Skin epidermis (tissue), 12 donors: ENCODE data around the gene SLC24A3.

Source experiments
- H3K27ac ChIP-seq, 21 experiments: fragments of 200-600 bp; sonication (generic) in 11 of 21; one replicate each; pipeline ENCODE4 v1.5.0; 2020; ENCODE audit warnings: mild to moderate bottlenecking in 3 of 21, inconsistent platforms in 2 of 21, moderate library complexity in 2 of 21
- H3K4me3 ChIP-seq, 7 experiments: fragments of 200-600 bp; sonication (generic) in 2 of 7; one replicate each; pipeline ENCODE4 v1.5.0; 2020; ENCODE audit warnings: inconsistent platforms in 2 of 7, mild to moderate bottlenecking in 2 of 7, moderate library complexity in 1 of 7

SLC24A3 gene

GRCh38 chr20:19594896-19595295 lies 382.5 kb downstream of the SLC24A3 start:
- H3K4me3 ChIP-seq = no peak overlapping the region
- H3K27ac ChIP-seq = no peak overlapping the region

- no peak overlapping the region for H3K4me3 ChIP-seq
- H3K27ac ChIP-seq = no peak overlapping the region
Measured at GRCh38 chr20:19598117-19598850, 385.8 kb downstream of the SLC24A3 start.

DNA sequence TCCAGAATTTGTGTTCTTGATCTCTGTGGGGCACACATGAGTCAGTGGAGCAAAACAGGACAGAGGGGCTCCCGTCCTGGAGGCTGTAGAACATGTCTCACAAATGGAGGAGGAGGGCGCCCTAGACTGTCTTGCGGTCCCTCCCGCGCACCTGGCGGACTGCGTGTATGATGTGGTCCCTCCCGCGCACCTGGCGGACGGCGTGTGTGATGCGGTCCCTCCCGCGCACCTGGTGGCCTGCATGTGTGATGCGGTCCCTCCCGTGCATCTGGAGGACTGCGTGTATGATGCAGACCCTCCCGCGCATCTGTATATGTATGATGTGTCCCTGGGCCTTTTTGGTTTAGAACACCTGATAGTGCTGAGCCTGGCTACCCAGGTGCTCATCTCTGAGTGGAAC lies 386.8 kb downstream of the SLC24A3 start:
- no peak overlapping the region for H3K27ac ChIP-seq
- no peak overlapping the region for H3K4me3 ChIP-seq

- Histone ChIP-seq H3K27ac (no peak overlapping the region), H3K4me3 (no peak overlapping the region)
Measured at GRCh38 chr20:19600042-19600441, 387.6 kb downstream of the SLC24A3 start.

- no peak overlapping the region for H3K27ac ChIP-seq
- no peak overlapping the region for H3K4me3 ChIP-seq
Measured at GRCh38 chr20:19601126-19601810, 388.8 kb downstream of the SLC24A3 start.

DNA sequence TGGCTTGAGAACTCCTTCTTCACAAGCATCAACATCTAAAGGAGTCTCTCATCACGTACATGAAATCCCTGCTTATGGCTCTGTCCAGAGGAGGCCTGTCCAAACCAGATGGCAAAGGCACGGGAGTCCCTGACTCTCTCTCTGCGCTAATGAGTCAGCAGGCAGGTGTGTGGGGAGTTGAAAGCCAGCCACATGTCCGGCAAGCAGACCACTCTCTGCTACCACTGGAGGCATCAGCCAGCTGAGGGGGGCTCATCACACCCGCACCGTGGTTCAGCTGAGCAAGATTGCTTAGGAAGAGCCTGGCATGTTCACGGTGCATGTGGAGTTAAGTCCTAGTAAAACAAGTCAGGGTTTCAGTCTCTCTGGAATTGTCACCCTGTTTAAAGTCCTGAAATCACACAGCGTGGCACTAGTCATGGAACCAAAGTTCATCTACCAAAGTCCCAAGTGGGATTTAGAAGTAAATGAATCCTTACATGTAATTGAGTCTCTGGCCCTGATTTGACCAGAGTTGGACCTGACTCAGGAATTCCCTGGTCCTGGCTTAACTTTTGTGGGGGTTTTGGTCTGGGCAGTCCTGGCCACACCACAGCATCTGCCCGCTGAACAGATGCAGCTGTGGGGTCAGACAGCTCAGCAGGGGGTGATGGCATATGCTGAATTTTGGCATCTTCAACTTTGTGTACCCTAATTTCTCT lies 390.4 kb downstream of the SLC24A3 start:
- Histone ChIP-seq H3K4me3 (no peak overlapping the region), H3K27ac (no peak overlapping the region)

- Histone ChIP-seq H3K4me3 (no peak overlapping the region), H3K27ac (no peak overlapping the region)
Measured at GRCh38 chr20:19603376-19603750, 390.9 kb downstream of the SLC24A3 start.

DNA sequence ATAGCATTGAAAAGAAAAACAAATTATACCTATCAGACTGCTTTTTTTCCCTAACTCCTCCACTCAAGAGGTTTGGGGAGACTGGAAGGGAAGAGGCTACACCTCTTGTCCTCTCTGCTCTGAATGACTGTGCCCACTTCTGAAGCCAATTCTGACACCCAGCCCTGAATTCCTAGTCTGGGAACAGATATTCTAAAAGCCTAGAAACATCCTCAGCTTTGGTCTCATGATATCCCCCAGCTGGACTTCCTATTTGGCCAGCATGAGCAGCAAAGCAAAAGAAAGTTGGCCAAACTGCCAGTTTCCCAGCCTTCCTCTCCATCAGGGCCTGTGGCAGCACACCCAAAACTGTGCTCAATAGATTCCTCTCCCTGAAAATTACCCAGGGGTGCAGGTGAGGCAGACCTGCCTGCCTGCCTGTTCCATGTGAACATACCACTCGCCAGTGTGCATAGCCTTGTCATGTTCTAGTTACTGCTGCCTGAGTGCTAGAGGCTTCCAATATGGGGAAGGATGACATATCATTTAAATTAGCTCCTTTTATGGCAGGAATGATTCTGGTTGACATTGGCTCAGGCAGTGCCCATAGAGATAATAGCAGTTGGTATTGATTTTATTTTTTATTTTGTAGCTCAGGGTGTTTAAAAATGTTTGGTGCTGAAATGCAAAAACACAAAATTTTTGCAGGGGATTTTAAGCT lies 393.5 kb downstream of the SLC24A3 start:
- Histone ChIP-seq H3K4me3 (no peak overlapping the region), H3K27ac (no peak overlapping the region)

GRCh38 chr20:19609642-19610223 lies 397.3 kb downstream of the SLC24A3 start:
- Histone ChIP-seq H3K27ac (no peak overlapping the region), H3K4me3 (no peak overlapping the region)

GRCh38 chr20:19615629-19616028 lies 403.2 kb downstream of the SLC24A3 start:
- no peak overlapping the region for H3K4me3 ChIP-seq
- no peak overlapping the region for H3K27ac ChIP-seq

DNA sequence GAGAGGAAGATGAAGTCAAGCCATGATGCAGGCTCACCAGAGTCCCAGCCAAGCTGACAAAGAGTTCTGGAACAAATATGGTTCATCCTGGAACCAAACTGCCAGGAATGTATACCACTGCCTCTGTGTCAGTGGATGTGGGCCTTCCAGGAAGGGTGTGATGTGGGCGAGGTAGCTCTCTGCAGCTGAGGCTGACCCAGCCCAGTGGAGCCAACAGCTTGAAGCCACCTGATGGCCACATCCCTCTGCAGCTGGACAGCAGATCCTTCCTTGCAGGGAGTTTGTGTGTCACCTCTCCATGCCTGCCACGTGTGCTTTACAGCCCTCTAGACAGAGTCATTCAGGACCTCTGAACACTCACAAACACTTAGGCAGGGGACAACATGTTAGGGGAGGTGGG lies 403.6 kb downstream of the SLC24A3 start:
- no peak overlapping the region for H3K4me3 ChIP-seq

DNA sequence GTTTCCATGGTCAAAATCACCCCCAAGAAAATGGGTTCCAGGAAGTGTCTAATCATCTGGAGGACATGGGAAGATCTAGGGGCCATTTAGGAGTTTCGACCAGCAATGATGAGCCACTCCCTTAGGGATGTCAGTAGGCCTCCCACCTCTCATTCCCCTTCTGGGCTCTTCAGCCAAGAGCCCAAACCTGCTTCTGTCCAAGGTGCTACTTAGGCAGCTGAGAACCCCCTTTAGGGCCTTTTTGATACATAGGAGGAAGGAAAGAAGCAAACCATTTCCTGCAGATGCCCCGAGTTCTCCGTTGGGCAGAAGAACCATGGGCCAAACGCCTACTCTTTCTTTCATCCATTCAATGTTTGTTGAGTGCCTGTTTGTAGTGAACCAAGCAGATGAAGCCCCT lies 404.2 kb downstream of the SLC24A3 start:
- H3K27ac ChIP-seq = no peak overlapping the region
- H3K4me3 ChIP-seq = no peak overlapping the region

More for the DNA sequence above, 403.6 kb downstream of the SLC24A3 start:
- H3K27ac ChIP-seq = no peak overlapping the region

GRCh38 chr20:19617256-19617655 lies 404.8 kb downstream of the SLC24A3 start:
- Histone ChIP-seq H3K4me3 (no peak overlapping the region), H3K27ac (no peak overlapping the region)

GRCh38 chr20:19618711-19619110 lies 406.3 kb downstream of the SLC24A3 start:
- H3K27ac ChIP-seq = no peak overlapping the region
- no peak overlapping the region for H3K4me3 ChIP-seq

DNA sequence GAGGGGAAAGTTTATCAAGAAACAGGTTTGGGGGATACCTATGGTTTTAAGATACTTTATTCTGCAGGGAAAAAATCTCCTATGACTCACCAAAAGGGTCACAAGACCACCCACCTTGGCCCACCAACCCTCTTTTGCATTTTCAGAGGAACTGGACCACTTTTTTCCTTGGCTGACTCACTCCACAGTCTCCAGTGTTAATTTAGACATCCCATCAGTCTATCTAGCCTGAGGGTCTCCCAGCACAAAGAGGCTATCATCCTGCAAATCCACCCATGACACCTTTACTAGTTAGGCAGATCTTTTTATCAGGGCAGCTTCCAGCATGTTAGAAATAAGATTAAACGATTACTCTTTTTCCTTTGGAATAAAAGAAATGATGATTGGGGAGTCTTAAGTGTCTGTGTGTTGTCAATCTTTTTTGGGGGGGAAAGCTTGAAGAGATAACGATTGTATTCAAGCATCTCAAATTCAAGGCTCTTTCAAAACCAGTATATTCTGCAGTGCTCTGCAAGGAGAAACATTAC lies 407.5 kb downstream of the SLC24A3 start:
- no peak overlapping the region for H3K27ac ChIP-seq
- H3K4me3 ChIP-seq = no peak overlapping the region

GRCh38 chr20:19620446-19620845 lies 408.0 kb downstream of the SLC24A3 start:
- Histone ChIP-seq H3K4me3 (no peak overlapping the region), H3K27ac (no peak overlapping the region)

GRCh38 chr20:19621072-19621471 lies 408.6 kb downstream of the SLC24A3 start:
- Histone ChIP-seq H3K4me3 (no peak overlapping the region), H3K27ac (no peak overlapping the region)

GRCh38 chr20:19624221-19624965 lies 412.0 kb downstream of the SLC24A3 start:
- Histone ChIP-seq H3K27ac (no peak overlapping the region), H3K4me3 (no peak overlapping the region)

DNA sequence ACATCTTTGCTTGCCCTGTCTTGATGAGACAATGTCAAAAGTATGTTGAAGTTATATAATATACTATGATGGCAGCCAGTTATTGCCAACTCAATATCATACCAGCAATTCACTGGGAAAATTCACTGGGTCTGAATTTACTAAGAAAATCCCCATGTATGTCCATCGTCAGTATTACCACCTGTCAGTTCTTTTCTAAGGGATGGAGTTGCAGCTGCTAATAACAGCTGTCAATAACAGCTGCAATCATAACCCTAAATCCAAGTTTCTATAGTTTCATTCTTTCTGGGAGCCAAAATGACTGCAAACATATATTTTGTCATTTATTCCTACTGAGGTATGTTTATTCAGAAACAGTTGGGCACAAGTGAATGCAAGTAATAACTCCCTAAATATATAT lies 413.0 kb downstream of the SLC24A3 start:
- no peak overlapping the region for H3K4me3 ChIP-seq
- H3K27ac ChIP-seq = no peak overlapping the region
